ENCODE measurements around the gene KRT25.

The KRT25 gene

GRCh38 chr17:40755231-40755630 lies at the start of gene KRT25:
KRT25 (minus strand) TSS chr17:40755331; CDS start chr17:40755271, 60 bp downstream.
- DNase-seq: no peak

- peak; percentile 80 for DNase-seq
Measured at GRCh38 chr17:40803617-40804082, 48.5 kb upstream of the KRT25 start.

GRCh38 chr17:40801157-40801556 lies 46.0 kb upstream of the KRT25 start:
- DNase-seq: no peak

- DNase-seq: no peak
Measured at GRCh38 chr17:40800381-40800780, 45.2 kb upstream of the KRT25 start.

- no peak for DNase-seq
Measured at GRCh38 chr17:40799859-40800258, 44.7 kb upstream of the KRT25 start, which contains the start of gene KRT28. KRT28 (minus strand) TSS chr17:40799959; CDS start chr17:40799893, 66 bp downstream.

GRCh38 chr17:40796846-40797245 lies 41.7 kb upstream of the KRT25 start:
- no peak for DNase-seq

- DNase-seq: no peak
Measured at GRCh38 chr17:40795019-40795667, 40.0 kb upstream of the KRT25 start.

- DNase-seq: no peak
Measured at GRCh38 chr17:40794466-40794865, 39.3 kb upstream of the KRT25 start.

GRCh38 chr17:40793832-40794231 lies 38.7 kb upstream of the KRT25 start:
- DNase-seq: no peak

- DNase-seq: no peak
Measured at GRCh38 chr17:40791787-40792436, 36.8 kb upstream of the KRT25 start.

GRCh38 chr17:40791111-40791510 lies 36.0 kb upstream of the KRT25 start:
- DNase-seq: no peak

- DNase-seq: no peak
Measured at GRCh38 chr17:40782450-40782849, 27.3 kb upstream of the KRT25 start, which contains the start of gene KRT27. KRT27 (minus strand) TSS chr17:40782550; CDS start chr17:40782493, 57 bp downstream.

- peak; percentile 15 for DNase-seq
Measured at GRCh38 chr17:40779181-40779909, 24.2 kb upstream of the KRT25 start.

- DNase-seq: no peak
Measured at GRCh38 chr17:40778461-40778860, 23.3 kb upstream of the KRT25 start.

- DNase-seq: no peak
Measured at GRCh38 chr17:40777971-40778370, 22.8 kb upstream of the KRT25 start.

GRCh38 chr17:40777459-40777858 lies 22.3 kb upstream of the KRT25 start:
- no peak for DNase-seq

- no peak for DNase-seq
Measured at GRCh38 chr17:40775945-40776344, 20.8 kb upstream of the KRT25 start.

- no peak for DNase-seq
Measured at GRCh38 chr17:40772101-40772500, 17.0 kb upstream of the KRT25 start, which contains the start of gene KRT26. KRT26 (minus strand) TSS chr17:40772201; CDS start chr17:40772113, 88 bp downstream.

- no peak for DNase-seq
Measured at GRCh38 chr17:40765657-40766056, 10.5 kb upstream of the KRT25 start.

GRCh38 chr17:40763752-40764151 lies 8.6 kb upstream of the KRT25 start:
- no peak for DNase-seq

- no peak for DNase-seq
Measured at GRCh38 chr17:40760105-40761016, 5.2 kb upstream of the KRT25 start.

- no peak for DNase-seq
Measured at GRCh38 chr17:40753804-40754203, 1.3 kb downstream of the KRT25 start.

All from CD4-positive, alpha-beta T cell treated with Interleukin-6 for 4 hours (primary cell).